Type B pancreatic cell (in vitro differentiated cells): ENCODE measurements around the gene LYPLA2. TPM values are rescaled to one million over a fixed set of nuclear protein-coding genes. Genes with fewer than 3 reads are reported as not detected.
"Not testable (repeated sequence)": the region's sequence is repeated elsewhere in the genome, so short reads cannot be mapped to it uniquely, and the experiment has no call there.

Source experiments
- DNase-seq: peaks from one replicate; pipeline ENCODE4 v3.0.0; 2021; ENCODE audit warnings: mixed read lengths; ENCODE audit not compliant: unreplicated experiment; ENCODE audit errors: extremely low spot score
- H3K27ac Mint-ChIP-seq: 2 replicates; pipeline ENCODE4 v1.8.0; 2021; ENCODE audit warnings: mild to moderate bottlenecking, mixed read lengths
- H3K27me3 Mint-ChIP-seq: 2 replicates; pipeline ENCODE4 v1.8.0; 2021; ENCODE audit warnings: mixed read lengths
- H3K36me3 Mint-ChIP-seq: 2 replicates; pipeline ENCODE4 v1.8.0; 2021; ENCODE audit warnings: mixed read lengths
- H3K4me1 Mint-ChIP-seq: one replicate; pipeline ENCODE4 v1.8.0; 2021; ENCODE audit warnings: mixed read lengths; ENCODE audit not compliant: unreplicated experiment
- H3K4me3 Mint-ChIP-seq: 2 replicates; pipeline ENCODE4 v1.8.0; 2021; ENCODE audit warnings: mild to moderate bottlenecking, mixed read lengths
- H3K9me3 Mint-ChIP-seq: 2 replicates; pipeline ENCODE4 v1.8.0; 2021; ENCODE audit warnings: mixed read lengths
- total RNA-seq: library from RNA; stranded (reverse); gene quantifications from 2 replicates; pipeline ENCODE4 v1.2.1, GENCODE V29; 2021; ENCODE audit warnings: low replicate concordance
- TF ChIP-seq, protein P1 (sequence below): fragments of 200-600 bp; sonication (generic); conservative IDR thresholded peaks from 2 replicates; pipeline ENCODE4 v1.5.0; 2021; ENCODE audit warnings: antibody characterized with exemption, mild to moderate bottlenecking

LYPLA2 gene
- total RNA-seq, 1 donor from 2014 or later, result 83.6 TPM

DNA sequence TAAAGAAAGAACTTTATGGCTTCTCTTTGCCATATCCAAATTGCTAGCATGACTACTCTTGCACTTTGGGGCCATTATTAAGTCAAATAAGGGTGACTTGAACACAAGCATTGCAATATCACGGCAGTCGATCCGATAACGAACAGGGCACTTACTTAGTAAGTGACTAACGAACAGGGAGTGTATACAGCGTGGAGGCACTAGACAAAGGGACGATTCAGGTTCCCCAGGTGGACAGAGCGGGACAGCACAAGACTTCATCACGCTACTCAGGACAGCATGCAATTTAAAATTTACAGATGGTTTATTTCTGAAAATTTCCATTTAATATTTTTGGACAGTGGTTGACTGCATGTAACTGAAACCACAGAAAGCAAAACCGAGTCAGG lies 18.1 kb upstream of the LYPLA2 start:
- Mint-ChIP-seq H3K27me3 (no peaks in the 10 kb centered on the region), H3K4me1 (peaks cover 12% of the 10 kb centered on the region), H3K27ac (no peak overlapping the region), H3K36me3 (no peaks in the 10 kb centered on the region), H3K4me3 (no peak overlapping the region), H3K9me3 (no peaks in the 10 kb centered on the region)
- no peak for DNase-seq
- TF ChIP-seq, protein P1, sequence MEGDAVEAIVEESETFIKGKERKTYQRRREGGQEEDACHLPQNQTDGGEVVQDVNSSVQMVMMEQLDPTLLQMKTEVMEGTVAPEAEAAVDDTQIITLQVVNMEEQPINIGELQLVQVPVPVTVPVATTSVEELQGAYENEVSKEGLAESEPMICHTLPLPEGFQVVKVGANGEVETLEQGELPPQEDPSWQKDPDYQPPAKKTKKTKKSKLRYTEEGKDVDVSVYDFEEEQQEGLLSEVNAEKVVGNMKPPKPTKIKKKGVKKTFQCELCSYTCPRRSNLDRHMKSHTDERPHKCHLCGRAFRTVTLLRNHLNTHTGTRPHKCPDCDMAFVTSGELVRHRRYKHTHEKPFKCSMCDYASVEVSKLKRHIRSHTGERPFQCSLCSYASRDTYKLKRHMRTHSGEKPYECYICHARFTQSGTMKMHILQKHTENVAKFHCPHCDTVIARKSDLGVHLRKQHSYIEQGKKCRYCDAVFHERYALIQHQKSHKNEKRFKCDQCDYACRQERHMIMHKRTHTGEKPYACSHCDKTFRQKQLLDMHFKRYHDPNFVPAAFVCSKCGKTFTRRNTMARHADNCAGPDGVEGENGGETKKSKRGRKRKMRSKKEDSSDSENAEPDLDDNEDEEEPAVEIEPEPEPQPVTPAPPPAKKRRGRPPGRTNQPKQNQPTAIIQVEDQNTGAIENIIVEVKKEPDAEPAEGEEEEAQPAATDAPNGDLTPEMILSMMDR, result no peak

DNA sequence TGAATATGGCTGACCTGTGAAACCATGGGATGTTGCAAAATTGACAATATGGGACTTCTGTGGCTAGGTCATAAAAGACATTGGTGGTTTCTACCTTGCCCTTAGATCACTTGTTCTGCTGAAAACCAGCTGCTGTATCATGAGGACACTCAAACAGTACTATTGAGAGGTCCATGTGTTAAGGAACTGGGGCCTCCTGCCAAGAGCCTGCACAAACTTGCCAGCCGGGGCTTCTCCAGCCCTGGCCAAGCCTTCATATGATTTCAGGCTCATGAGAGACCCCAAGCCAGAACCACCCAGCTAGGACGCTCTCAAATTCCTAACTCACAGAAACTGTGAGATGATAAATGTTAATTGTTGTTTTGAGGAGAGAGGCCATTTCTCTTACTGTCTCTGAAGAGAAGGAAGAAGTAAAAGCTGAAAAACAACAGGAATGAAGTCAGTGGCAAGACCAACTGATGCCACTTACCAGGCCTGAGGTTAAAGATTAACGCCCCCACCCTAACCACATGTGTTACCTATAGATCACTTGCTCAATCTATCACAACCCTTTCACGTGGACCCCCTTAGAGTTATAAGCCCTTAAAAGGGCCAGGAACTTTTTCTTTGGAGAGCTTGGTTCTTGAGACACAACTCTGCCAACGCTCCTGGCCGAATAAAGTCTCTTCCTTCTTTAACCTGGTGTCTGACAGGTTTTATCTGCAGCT lies 16.6 kb upstream of the LYPLA2 start:
- Mint-ChIP-seq H3K9me3 (no peaks in the 10 kb centered on the region), H3K27ac (peak overlapping the region; percentile 63), H3K36me3 (no peaks in the 10 kb centered on the region), H3K27me3 (no peaks in the 10 kb centered on the region), H3K4me3 (no peak overlapping the region), H3K4me1 (peaks cover 18% of the 10 kb centered on the region)
- DNase-seq, result no peak
- TF ChIP-seq, protein P1, result no peak

DNA sequence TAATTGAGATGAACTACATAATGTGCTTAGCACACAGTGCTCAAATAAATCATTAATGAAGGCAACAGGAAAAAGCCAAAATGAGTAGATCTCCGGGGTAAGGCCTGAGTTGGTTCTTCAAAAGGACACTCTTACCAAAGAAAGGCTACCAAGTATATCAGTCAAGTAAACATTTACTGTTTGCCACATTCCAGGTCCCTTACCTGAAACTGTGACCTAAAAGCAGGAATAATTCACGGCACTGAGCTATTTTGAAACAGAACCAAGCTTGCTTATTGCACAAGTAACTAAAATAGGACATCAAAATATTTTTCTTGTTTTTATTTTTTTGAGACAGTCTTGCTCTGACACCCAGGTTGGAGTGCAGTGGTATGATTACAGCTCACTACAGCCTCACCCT lies 14.7 kb upstream of the LYPLA2 start:
- H3K4me1 Mint-ChIP-seq, result peaks cover 29% of the 10 kb centered on the region
- TF ChIP-seq, protein P1, result no peak
- no peak for DNase-seq
- H3K36me3 Mint-ChIP-seq, result peaks cover 6% of the 10 kb centered on the region
- H3K27ac Mint-ChIP-seq, result no peak overlapping the region
- H3K4me3 Mint-ChIP-seq, result peak overlapping the region; percentile 17
- no peaks in the 10 kb centered on the region for H3K27me3 Mint-ChIP-seq
- no peaks in the 10 kb centered on the region for H3K9me3 Mint-ChIP-seq

DNA sequence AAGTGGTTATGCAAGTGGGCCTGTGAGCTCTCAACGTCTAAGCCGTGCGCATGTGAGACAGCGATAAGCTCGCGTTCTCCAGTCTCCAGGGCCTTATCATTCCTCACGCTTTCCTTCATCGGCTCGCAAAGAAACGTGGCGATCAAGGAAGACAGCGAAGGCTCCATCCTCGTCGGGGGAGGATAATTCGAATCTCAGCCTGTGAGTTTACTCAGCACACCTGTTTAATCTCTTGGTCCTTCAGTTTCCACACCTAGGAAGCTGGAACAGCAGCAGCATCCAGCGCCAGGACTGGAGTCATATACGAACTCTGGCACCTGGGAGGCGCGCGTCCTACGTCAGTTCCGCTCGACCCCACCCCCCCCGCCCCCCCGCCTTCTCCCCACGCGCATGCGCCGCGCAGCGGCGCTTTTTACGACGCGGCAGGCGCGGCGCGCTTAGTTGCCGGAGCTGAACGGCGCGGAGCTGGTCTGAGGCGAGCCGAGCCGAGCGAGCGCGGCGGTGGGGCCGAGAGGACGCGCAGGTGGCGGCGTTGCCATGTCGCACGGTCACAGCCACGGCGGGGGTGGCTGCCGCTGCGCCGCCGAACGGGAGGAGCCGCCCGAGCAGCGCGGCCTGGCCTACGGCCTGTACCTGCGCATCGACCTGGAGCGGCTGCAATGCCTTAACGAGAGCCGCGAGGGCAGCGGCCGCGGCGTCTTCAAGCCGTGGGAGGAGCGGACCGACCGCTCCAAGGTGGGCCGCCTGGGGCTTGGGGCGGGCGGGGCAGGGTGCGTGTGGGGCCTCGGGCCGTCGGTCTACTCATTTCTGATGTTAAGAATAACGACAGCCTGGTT lies 12.7 kb upstream of the LYPLA2 start, which contains the start of gene PITHD1:
Gene PITHD1 (plus strand): TSS at position 440 of the 836 bp plus-strand sequence. CDS start 98 bp downstream, at position 538.
- no peaks in the 10 kb centered on the region for H3K9me3 Mint-ChIP-seq
- TF ChIP-seq, protein P1, result no peak
- H3K36me3 Mint-ChIP-seq, result peaks cover 10% of the 10 kb centered on the region
- H3K4me3 Mint-ChIP-seq, result peak within 1 kb of the TSS; percentile 99
- peak; percentile 87 for DNase-seq
- H3K27me3 Mint-ChIP-seq, result no peaks in the 10 kb centered on the region
- peak within 1 kb of the TSS; percentile 100 for H3K27ac Mint-ChIP-seq
- peaks cover 29% of the 10 kb centered on the region for H3K4me1 Mint-ChIP-seq

DNA sequence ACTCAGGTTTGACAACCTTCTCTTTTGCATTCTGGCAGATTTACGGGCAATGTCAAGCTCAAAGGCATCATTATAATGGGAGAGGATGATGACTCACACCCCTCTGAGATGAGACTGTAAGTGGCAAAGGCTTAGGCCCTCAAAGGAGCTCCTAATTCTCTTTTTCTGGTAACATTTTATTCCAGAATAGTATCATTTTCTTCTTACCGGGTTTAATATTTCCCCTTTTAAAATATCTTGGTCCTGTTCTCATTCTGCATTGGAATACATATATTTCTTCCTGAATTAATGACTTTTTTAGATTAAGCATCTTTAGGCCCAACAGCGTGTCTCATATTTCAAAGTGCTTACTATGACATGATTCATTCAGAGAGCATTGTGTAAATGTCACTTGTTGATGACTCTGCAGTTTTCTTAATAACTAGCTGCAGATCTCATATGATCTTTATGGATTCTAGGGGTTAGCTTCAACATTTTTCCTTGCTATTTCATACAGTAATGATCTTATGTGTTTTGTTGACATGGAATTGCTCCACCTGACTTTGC lies 11.0 kb upstream of the LYPLA2 start:
- peak overlapping the region; percentile 92 for H3K27ac Mint-ChIP-seq

DNA sequence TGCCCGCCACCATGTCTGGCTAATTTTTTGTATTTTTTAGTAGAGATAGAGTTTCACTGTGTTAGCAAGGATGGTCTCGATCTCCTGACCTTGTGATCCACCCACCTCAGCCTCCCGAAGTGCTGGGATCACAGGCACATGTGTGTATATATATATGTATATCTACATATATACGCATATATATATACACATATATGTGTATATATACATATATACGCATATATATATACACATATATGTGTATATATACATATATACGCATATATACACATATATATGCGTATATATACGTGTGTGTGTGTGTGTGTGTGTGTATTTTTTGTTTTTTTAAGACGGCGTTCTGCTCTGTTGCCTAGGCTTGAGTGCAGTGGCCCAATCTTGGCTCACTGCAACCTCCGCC lies 7.8 kb upstream of the LYPLA2 start:
- peaks cover 33% of the 10 kb centered on the region for H3K36me3 Mint-ChIP-seq

More for the DNA sequence above, 11.0 kb upstream of the LYPLA2 start:
- Mint-ChIP-seq H3K36me3 (peaks cover 14% of the 10 kb centered on the region), H3K4me1 (peaks cover 20% of the 10 kb centered on the region), H3K9me3 (no peaks in the 10 kb centered on the region), H3K27me3 (no peaks in the 10 kb centered on the region), H3K4me3 (peak overlapping the region; percentile 99)
- DNase-seq, result no peak
- TF ChIP-seq, protein P1, result no peak

More for the DNA sequence above, 7.8 kb upstream of the LYPLA2 start:
- not testable (repeated sequence) for H3K4me3 Mint-ChIP-seq, DNase-seq, H3K27ac Mint-ChIP-seq, H3K27me3 Mint-ChIP-seq, H3K9me3 Mint-ChIP-seq
- peaks cover 14% of the 10 kb centered on the region for H3K4me1 Mint-ChIP-seq
